Osteoblast (primary cell): Measurements from ENCODE around the gene RHEX. TPM values are rescaled to one million over a fixed set of nuclear protein-coding genes. Genes with fewer than 3 reads are reported as not detected.

Experiments
- DNase-seq: peaks from one replicate; pipeline ENCODE4 v3.0.0; 2011; ENCODE audit warnings: low spot score, mixed read lengths; ENCODE audit not compliant: insufficient read length; ENCODE audit errors: missing footprints
- H2AFZ ChIP-seq: 2 replicates; pipeline ENCODE4 v1.6.0; 2011; ENCODE audit warnings: mild to moderate bottlenecking, low read length
- H3K27ac ChIP-seq: 2 replicates; pipeline ENCODE4 v1.5.1; 2011; ENCODE audit warnings: mild to moderate bottlenecking, low read depth, low read length, moderate library complexity
- H3K27me3 ChIP-seq: 2 replicates; pipeline ENCODE4 v1.6.0; 2012; ENCODE audit warnings: mild to moderate bottlenecking, control low read depth, inconsistent platforms, low read length, moderate library complexity; ENCODE audit not compliant: insufficient read depth
- H3K36me3 ChIP-seq: 2 replicates; pipeline ENCODE4 v1.5.1; 2011; ENCODE audit warnings: mild to moderate bottlenecking, low read length, control low read depth, moderate library complexity; ENCODE audit not compliant: insufficient read depth
- H3K4me1 ChIP-seq: 2 replicates; pipeline ENCODE4 v1.5.1; 2011; ENCODE audit warnings: mild to moderate bottlenecking, low read length, control low read depth, moderate library complexity; ENCODE audit not compliant: insufficient read depth
- H3K4me2 ChIP-seq: 2 replicates; pipeline ENCODE4 v1.6.0; 2011; ENCODE audit warnings: mild to moderate bottlenecking, low read length; ENCODE audit not compliant: insufficient read depth
- H3K4me3 ChIP-seq: fragments of 200-600 bp; sonication (generic); 3 replicates; pipeline ENCODE4 v1.5.1; 2012; ENCODE audit warnings: mild to moderate bottlenecking, low read length, inconsistent platforms; ENCODE audit not compliant: insufficient read depth
- H3K79me2 ChIP-seq: 2 replicates; pipeline ENCODE4 v1.6.0; 2012; ENCODE audit warnings: mild to moderate bottlenecking, low read length, control low read depth, inconsistent platforms; ENCODE audit not compliant: insufficient read depth
- H3K9me3 ChIP-seq: 2 replicates; pipeline ENCODE4 v1.5.1; 2011; ENCODE audit warnings: low read depth, low read length, control low read depth
- H4K20me1 ChIP-seq: 2 replicates; pipeline ENCODE4 v1.6.0; 2012; ENCODE audit warnings: mild to moderate bottlenecking, low read length, control low read depth; ENCODE audit not compliant: insufficient read depth
- CTCF ChIP-seq: IDR thresholded peaks from 2 replicates; pipeline ENCODE4 v1.5.1; 2011; ENCODE audit warnings: mild to moderate bottlenecking, low read depth, low read length, moderate library complexity; ENCODE audit errors: extremely low read depth
- total RNA-seq: library from RNA; depleted of rRNA; stranded (reverse); fragments of >200 nt; gene quantifications from 2 replicates; pipeline ENCODE4 v1.2.3, GENCODE V29; 2012

The RHEX gene
- total RNA-seq, 1 donor: not detected

- Histone ChIP-seq H3K9me3 (no peaks in the 10 kb centered on the region), H3K27me3 (peaks cover 32% of the 10 kb centered on the region), H4K20me1 (no peaks in the 10 kb centered on the region), H3K27ac (no peak overlapping the region), H3K4me1 (no peaks in the 10 kb centered on the region), H3K79me2 (no peaks in the 10 kb centered on the region), H3K4me3 (no peak overlapping the region), H3K36me3 (no peaks in the 10 kb centered on the region), H3K4me2 (no peak overlapping the region), H2AFZ (no peak overlapping the region)
- no peak for TF ChIP-seq CTCF
- no peak for DNase-seq
These were observed 74.4 kb downstream of the RHEX start for GRCh38 chr1:206127336-206127735.

- DNase-seq: no peak
- Histone ChIP-seq H3K4me3 (no peak overlapping the region), H3K36me3 (no peaks in the 10 kb centered on the region), H2AFZ (no peak overlapping the region), H3K4me1 (no peaks in the 10 kb centered on the region), H3K79me2 (no peaks in the 10 kb centered on the region), H3K27ac (no peak overlapping the region), H3K9me3 (no peaks in the 10 kb centered on the region), H4K20me1 (no peaks in the 10 kb centered on the region), H3K27me3 (peaks cover 32% of the 10 kb centered on the region), H3K4me2 (no peak overlapping the region)
- TF ChIP-seq CTCF: no peak
These were observed 75.2 kb downstream of the RHEX start for GRCh38 chr1:206128196-206128595.

GRCh38 chr1:206131037-206131436 lies 78.1 kb downstream of the RHEX start:
- DNase-seq: no peak
- no peak overlapping the region for H3K4me2 ChIP-seq
- H3K4me3 ChIP-seq: no peak overlapping the region
- no peaks in the 10 kb centered on the region for H3K36me3 ChIP-seq
- no peak overlapping the region for H3K27ac ChIP-seq
- H4K20me1 ChIP-seq: no peaks in the 10 kb centered on the region
- no peaks in the 10 kb centered on the region for H3K9me3 ChIP-seq
- H3K27me3 ChIP-seq: peaks cover 36% of the 10 kb centered on the region
- no peaks in the 10 kb centered on the region for H3K4me1 ChIP-seq
- H2AFZ ChIP-seq: no peak overlapping the region
- H3K79me2 ChIP-seq: no peaks in the 10 kb centered on the region
- TF ChIP-seq CTCF: no peak

- peaks cover 30% of the 10 kb centered on the region for H3K27me3 ChIP-seq
- no peak for DNase-seq
- no peaks in the 10 kb centered on the region for H3K9me3 ChIP-seq
- no peaks in the 10 kb centered on the region for H3K36me3 ChIP-seq
- no peak overlapping the region for H3K4me2 ChIP-seq
- no peaks in the 10 kb centered on the region for H3K4me1 ChIP-seq
- no peak for TF ChIP-seq CTCF
- no peak overlapping the region for H3K4me3 ChIP-seq
- no peaks in the 10 kb centered on the region for H3K79me2 ChIP-seq
- no peak overlapping the region for H2AFZ ChIP-seq
- no peak overlapping the region for H3K27ac ChIP-seq
- no peaks in the 10 kb centered on the region for H4K20me1 ChIP-seq
These were observed 80.9 kb downstream of the RHEX start for GRCh38 chr1:206133751-206134415.
